Activated B cell treated with CpG ODN at 0.5 μM for 24 hours (primary cell): Measurements from ENCODE around the gene ABHD12. TPM values are rescaled to one million over a fixed set of nuclear protein-coding genes. Genes with fewer than 3 reads are reported as not detected.

Experiments used
- ATAC-seq: fragments of 200-7000 bp; cut with Tn5 transposase; one replicate; pipeline ENCODE4 v1.10.0; 2021; ENCODE audit warnings: low read depth, mild to moderate bottlenecking, moderate library complexity
- CTCF ChIA-PET: fragments of 350-600 bp; sonication (Branson Sonifier 250); formaldehyde crosslinking; loops from one replicate; lab custom pipeline; 2021; ENCODE audit warnings: antibody characterized with exemption; lab: Charles Lee
- POLR2A ChIA-PET: fragments of 350-600 bp; sonication (Branson Sonifier 250); formaldehyde crosslinking; loops from one replicate; lab custom pipeline; 2021; ENCODE audit warnings: antibody characterized with exemption; lab: Charles Lee
- DNase-seq: peaks from one replicate; pipeline ENCODE4 v3.0.0; 2022
- H3K27ac Mint-ChIP-seq: one replicate; pipeline ENCODE4 v1.8.0; 2020; ENCODE audit warnings: mixed read lengths
- H3K27me3 Mint-ChIP-seq: one replicate; pipeline ENCODE4 v1.8.0; 2021; ENCODE audit warnings: mixed read lengths
- H3K36me3 Mint-ChIP-seq: one replicate; pipeline ENCODE4 v1.8.0; 2021; ENCODE audit warnings: low read depth, mixed read lengths
- H3K4me1 Mint-ChIP-seq: one replicate; pipeline ENCODE4 v1.8.0; 2021; ENCODE audit warnings: mixed read lengths
- H3K4me3 Mint-ChIP-seq: one replicate; pipeline ENCODE4 v1.8.0; 2020; ENCODE audit warnings: mild to moderate bottlenecking, mixed read lengths
- H3K9me3 Mint-ChIP-seq: one replicate; pipeline ENCODE4 v1.8.0; 2020; ENCODE audit warnings: mixed read lengths
- CTCF ChIP-seq: fragments of 200-600 bp; IDR thresholded peaks from one replicate; pipeline ENCODE4 v1.8.0; 2022; ENCODE audit warnings: antibody characterized with exemption, mild to moderate bottlenecking
- intact Hi-C: fragments of 100-400 bp; cut with micrococcal nuclease; formaldehyde crosslinking; loops from one replicate; pipeline ENCODE4 v1.15.1; 2024
- total RNA-seq: library from RNA; stranded (reverse); gene quantifications from 2 replicates; pipeline ENCODE4 v1.2.3, GENCODE V29; 2022

Gene ABHD12
- total RNA-seq, 1 donor from 2014 or later, result 16.3 TPM

GRCh38 chr20:25345721-25346120 lies 44.9 kb downstream of the ABHD12 start:
- H3K4me1 Mint-ChIP-seq, result peaks cover 13% of the 10 kb centered on the region
- H3K9me3 Mint-ChIP-seq, result no peaks in the 10 kb centered on the region
- no peak for DNase-seq
- H3K27ac Mint-ChIP-seq, result no peak overlapping the region
- CTCF ChIA-PET, result no interaction called here
- H3K36me3 Mint-ChIP-seq, result no peaks in the 10 kb centered on the region
- H3K4me3 Mint-ChIP-seq, result no peak overlapping the region
- no peak for ATAC-seq
- intact Hi-C loops, result no loop called here
- POLR2A ChIA-PET, result no interaction called here
- TF ChIP-seq CTCF, result no peak
- no peaks in the 10 kb centered on the region for H3K27me3 Mint-ChIP-seq

GRCh38 chr20:25344634-25345033 lies 46.0 kb downstream of the ABHD12 start:
- no peak for ATAC-seq
- Mint-ChIP-seq H3K4me3 (no peak overlapping the region), H3K27ac (no peak overlapping the region), H3K27me3 (no peaks in the 10 kb centered on the region), H3K4me1 (peaks cover 13% of the 10 kb centered on the region), H3K9me3 (no peaks in the 10 kb centered on the region), H3K36me3 (no peaks in the 10 kb centered on the region)
- intact Hi-C loops, result no loop called here
- CTCF ChIA-PET, result no interaction called here
- POLR2A ChIA-PET, result no interaction called here
- TF ChIP-seq CTCF, result no peak
- no peak for DNase-seq

GRCh38 chr20:25341716-25342680 lies 48.6 kb downstream of the ABHD12 start:
- Mint-ChIP-seq H3K4me3 (no peak overlapping the region), H3K27ac (no peak overlapping the region), H3K9me3 (no peaks in the 10 kb centered on the region), H3K27me3 (no peaks in the 10 kb centered on the region), H3K36me3 (peaks cover 12% of the 10 kb centered on the region), H3K4me1 (peaks cover 13% of the 10 kb centered on the region)
- DNase-seq (no peak), ATAC-seq (no peak)
- ChIA-PET CTCF (no interaction called here), POLR2A (no interaction called here)
- intact Hi-C loops, result no loop called here
- TF ChIP-seq CTCF, result no peak

- H3K4me3 Mint-ChIP-seq, result no peak overlapping the region
- H3K9me3 Mint-ChIP-seq, result peaks cover 1% of the 10 kb centered on the region
- ChIA-PET POLR2A (no interaction called here), CTCF (no interaction called here)
- DNase-seq, result no peak
- TF ChIP-seq CTCF, result no peak
- no peak for ATAC-seq
- H3K27me3 Mint-ChIP-seq, result no peaks in the 10 kb centered on the region
- no peak overlapping the region for H3K27ac Mint-ChIP-seq
- peaks cover 16% of the 10 kb centered on the region for H3K36me3 Mint-ChIP-seq
- intact Hi-C loops, result no loop called here
- peaks cover 11% of the 10 kb centered on the region for H3K4me1 Mint-ChIP-seq
These were observed 50.3 kb downstream of the ABHD12 start for GRCh38 chr20:25340380-25340779.

GRCh38 chr20:25339608-25340007 lies 51.0 kb downstream of the ABHD12 start:
- intact Hi-C loops, result no loop called here
- Mint-ChIP-seq H3K9me3 (peaks cover 1% of the 10 kb centered on the region), H3K4me1 (peaks cover 9% of the 10 kb centered on the region), H3K36me3 (peaks cover 16% of the 10 kb centered on the region), H3K27ac (no peak overlapping the region), H3K4me3 (no peak overlapping the region), H3K27me3 (no peaks in the 10 kb centered on the region)
- CTCF ChIA-PET, result no interaction called here
- DNase-seq (no peak), ATAC-seq (no peak)
- no peak for TF ChIP-seq CTCF
- POLR2A ChIA-PET, result no interaction called here
